K562 (cell line): ENCODE measurements around the gene KRT72.

Experiments used
- DIDO1 ChIP-seq: fragments of 450-650 bp; IDR thresholded peaks from 2 replicates; pipeline ENCODE4 v1.6.1; 2016; ENCODE audit warnings: low read depth, missing biosample characterization, missing genetic modification characterization
- POLR2A ChIP-seq: fragments of 450-650 bp; conservative IDR thresholded peaks from 2 replicates; pipeline ENCODE4 v1.6.1; 2016
- SMC3 ChIP-seq: conservative IDR thresholded peaks from 2 replicates; pipeline ENCODE4 v1.6.1; 2011; ENCODE audit warnings: low read depth, low read length, improper control_type of control experiment; ENCODE audit not compliant: insufficient read depth
- XRCC4 ChIP-seq: IDR thresholded peaks from one replicate; pipeline ENCODE4 v1.6.1; 2011; ENCODE audit not compliant: insufficient read depth, insufficient read length; ENCODE audit errors: extremely low read depth

DNA sequence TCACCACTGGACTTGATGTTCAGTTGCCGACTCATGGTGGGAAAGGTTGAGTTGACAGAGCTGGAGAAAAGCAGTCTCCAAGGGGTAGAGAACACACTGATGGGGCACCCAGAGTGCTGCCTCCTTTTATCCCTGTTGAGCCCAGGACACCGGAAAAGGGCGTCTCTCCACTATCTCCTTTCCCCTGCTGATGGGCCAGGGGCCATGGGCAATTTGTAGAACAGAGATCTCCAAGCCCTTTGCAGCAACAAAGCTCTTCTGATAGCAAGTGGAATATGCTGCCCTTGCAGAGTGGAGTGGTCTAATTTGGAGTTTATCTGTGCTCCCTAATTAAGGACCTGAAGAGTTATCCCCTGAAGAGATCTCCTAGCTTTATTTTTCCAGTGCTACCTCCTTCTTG lies 27.5 kb downstream of the KRT72 start, which contains the start of gene KRT74:
- no peak for TF ChIP-seq XRCC4
- no peak for TF ChIP-seq POLR2A
- TF ChIP-seq DIDO1 (tag): no peak
- no peak for TF ChIP-seq SMC3
